ENCODE measurements around the gene PAK6.

- TF ChIP-seq CTCF (IDR thresholded peaks at IDR 0.05) (no peak), POLR2A (IDR thresholded peaks at IDR 0.05) (no peak)
Observed at GRCh38 chr15:40277471-40277870, 38.6 kb downstream of the PAK6 start.

All from vagina (tissue), 2 donors.